ENCODE results near the gene CCIN. TPM values are rescaled to one million over a fixed set of nuclear protein-coding genes. Genes with fewer than 3 reads are reported as not detected.

The CCIN gene
- total and polyA plus RNA-seq, 9 of the 15 experiments (the other 6 are each of a cell fraction or from before 2014, with no cell fraction given), result not detected

DNA sequence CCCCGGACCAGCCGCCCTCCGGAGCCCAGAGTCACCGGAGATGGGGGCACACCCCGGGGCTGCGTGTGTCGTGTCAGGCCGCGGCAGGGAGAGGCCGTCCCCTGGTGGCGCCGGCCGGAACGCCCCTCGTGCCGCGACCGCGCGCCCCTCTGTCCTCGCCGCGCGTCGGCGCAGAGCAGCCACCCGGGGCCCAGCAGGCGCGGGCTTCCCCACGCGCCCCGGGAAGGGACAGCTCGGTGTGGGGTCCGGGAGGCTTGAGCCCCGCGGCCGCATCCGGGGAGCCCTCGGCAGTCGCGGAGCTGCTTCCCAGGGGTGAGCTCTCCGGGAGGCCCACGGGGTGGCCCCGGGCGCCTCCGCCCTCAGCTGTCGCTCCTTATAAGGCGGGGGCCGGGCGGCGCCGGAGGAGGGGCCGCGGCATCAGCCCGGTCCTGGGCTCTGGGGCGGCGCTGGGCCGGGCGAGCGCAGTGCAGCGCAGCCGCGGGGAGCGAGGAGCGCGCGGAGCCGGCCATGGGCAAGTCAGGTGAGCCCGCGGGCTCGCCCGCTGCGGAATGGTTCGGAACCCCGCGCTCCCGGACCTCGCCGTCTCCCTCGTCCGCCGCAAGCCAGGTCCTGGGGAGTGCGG lies 32.8 kb upstream of the CCIN start, which contains the start of gene GLIPR2:
Gene GLIPR2, plus strand, starts transcription at position 462 of the 622 bp plus-strand sequence. Its CDS starts 46 bp downstream, at position 508.
- peak within 1 kb of the TSS; percentile 61 to 89 for H3K9ac ChIP-seq (ENCODE audit: insufficient read depth in 1 of 2, low read depth in 2 of 2, low read length in 2 of 2)
- H3K4me2 ChIP-seq (ENCODE audit: insufficient read depth, low read length), result peak within 1 kb of the TSS; percentile 57
- ATAC-seq (peak; percentile 98), FAIRE-seq (no peak), DNase-seq (ENCODE audit: extremely low read depth in 1 of 4, low spot score in 3 of 4) (peak; percentile 78 to 89 (median 88))
- H3K4me1 ChIP-seq (replicated peaks in 1 of 2; ENCODE audit: control insufficient read depth in 2 of 2, insufficient read depth in 2 of 2, low read length in 2 of 2), result peaks cover 5 to 30% of the 10 kb centered on the region in 2 experiments; a peak in 4 of 5 replicates
- H3K27ac ChIP-seq (ENCODE audit: extremely low read depth, low read depth, low read length), result no peak within 1 kb of the TSS; the same call in 2 of the 3 replicates
- no peaks in the 10 kb centered on the region for H3K9me3 ChIP-seq (replicated peaks; ENCODE audit: control insufficient read depth, insufficient read depth, low read depth, low read length)
- no peaks in the 10 kb centered on the region for H3K27me3 ChIP-seq (ENCODE audit: control insufficient read depth in 2 of 2, insufficient read depth in 2 of 2, low read length in 2 of 2)
- H4K20me1 ChIP-seq (replicated peaks; ENCODE audit: control insufficient read depth, insufficient read depth, low read length), result no peaks in the 10 kb centered on the region; the same call in 1 of the 2 replicates
- ChIA-PET CTCF (ENCODE audit: low intra/inter-chr PET ratio) (no interaction called here), POLR2A (interaction anchor here (0.6 to 1.8 kb wide), 3 partner anchors 13 to 418 kb away, joined by 3 to 5 read pairs (median 3); no protein-coding TSS in a partner anchor)
- H3K36me3 ChIP-seq (ENCODE audit: control insufficient read depth, insufficient read depth, low read length), result no peaks in the 10 kb centered on the region
- peaks cover 4% of the 10 kb centered on the region; the same call in 1 of the 3 replicates for H3K79me2 ChIP-seq (ENCODE audit: control insufficient read depth, insufficient read depth, low read length)
- in situ Hi-C loops (cut with MboI), result no loop called here
- BruUV-seq (replicated peaks), result no TSS peak
- peak within 1 kb of the TSS; percentile 55 for H3K4me3 ChIP-seq
- H2AFZ ChIP-seq (ENCODE audit: low read depth, low read length), result peak within 1 kb of the TSS; percentile 84
- H3K9me1 ChIP-seq (ENCODE audit: control insufficient read depth, insufficient read depth, low read length), result no peaks in the 10 kb centered on the region
- intact Hi-C loops (cut with micrococcal nuclease), result no loop called here
- WGBS (ENCODE audit: insufficient coverage, low coverage, missing lambda C conversion rate), result 7% methylated on average over 3 of the region's 83 CpGs
- no peak for TF ChIP-seq HOXB6 (CRISPR knock-in tag; IDR thresholded peaks at IDR 0.05; ENCODE audit: borderline replicate concordance)
- no peak for TF ChIP-seq ZNF780A (CRISPR knock-in tag; IDR thresholded peaks at IDR 0.05)
- TF ChIP-seq MEIS2 (IDR thresholded peaks at IDR 0.05; ENCODE audit: partially characterized antibody), result peak; percentile 10
- TF ChIP-seq ESRRB (CRISPR knock-in tag; IDR thresholded peaks at IDR 0.05; ENCODE audit: borderline replicate concordance), result no peak
- TF ChIP-seq HDAC3 (IDR thresholded peaks at IDR 0.05; ENCODE audit: borderline replicate concordance, partially characterized antibody), result no peak
- peak in 1 of 2 experiments; percentile 76; a peak in 1 of 4 replicates for TF ChIP-seq UBTF (IDR thresholded peaks at IDR 0.05; ENCODE audit: borderline replicate concordance in 1 of 2, low read depth in 2 of 2, low read length in 2 of 2)
- TF ChIP-seq ZFX (CRISPR knock-in tag; IDR thresholded peaks at IDR 0.05), result peak; percentile 52
- no peak for TF ChIP-seq PHB (CRISPR knock-in tag; IDR thresholded peaks at IDR 0.05)
- TF ChIP-seq TRIM28 (IDR thresholded peaks at IDR 0.05), result no peak
- no peak for TF ChIP-seq RFX7 (CRISPR knock-in tag; IDR thresholded peaks at IDR 0.05)
- TF ChIP-seq CCNT2 (IDR thresholded peaks at IDR 0.05; ENCODE audit: borderline replicate concordance, extremely low read depth, insufficient read length, low read depth, low read length), result peak; percentile 43
- TF ChIP-seq LCOR (CRISPR knock-in tag; IDR thresholded peaks at IDR 0.05), result no peak
- TF ChIP-seq JUN (IDR thresholded peaks at IDR 0.05; ENCODE audit: borderline replicate concordance, low read depth, low read length), result no peak
- TF ChIP-seq JUN (CRISPR knock-in tag; IDR thresholded peaks at IDR 0.05; ENCODE audit: borderline replicate concordance), result no peak
- no peak for TF ChIP-seq ZNF398 (CRISPR knock-in tag; IDR thresholded peaks at IDR 0.05)
- no peak for TF ChIP-seq ZBTB2 (IDR thresholded peaks at IDR 0.05)
- no peak for TF ChIP-seq U2AF2 (optimal IDR thresholded peaks at IDR 0.05; ENCODE audit: low read depth, low read length)

Data from K562 (cell line).